WTC11 (cell line): ENCODE data around the gene CPSF4. TPM values are rescaled to one million over a fixed set of nuclear protein-coding genes. Genes with fewer than 3 reads are reported as not detected.

Source experiments
- FOXJ3 ChIP-seq: sonication (generic); formaldehyde crosslinking; IDR thresholded peaks from 2 replicates; pipeline ENCODE4 v1.9.0; 2021; ENCODE audit warnings: missing genetic modification reagents, mild to moderate bottlenecking, borderline replicate concordance
- FOXP1 ChIP-seq: sonication (generic); formaldehyde crosslinking; IDR thresholded peaks from 2 replicates; pipeline ENCODE4 v1.8.0; 2022; ENCODE audit warnings: missing genetic modification reagents, mild to moderate bottlenecking, moderate library complexity, borderline replicate concordance
- JUN ChIP-seq: sonication (generic); formaldehyde crosslinking; IDR thresholded peaks from 2 replicates; pipeline ENCODE4 v1.8.0; 2023; ENCODE audit warnings: mild to moderate bottlenecking, missing genetic modification reagents
- KAT7 ChIP-seq: sonication (generic); formaldehyde crosslinking; IDR thresholded peaks from 2 replicates; pipeline ENCODE4 v1.8.1; 2023; ENCODE audit warnings: missing genetic modification reagents, mild to moderate bottlenecking, borderline replicate concordance
- MYBL2 ChIP-seq: sonication (generic); formaldehyde crosslinking; IDR thresholded peaks from 2 replicates; pipeline ENCODE4 v1.8.1; 2023; ENCODE audit warnings: mild to moderate bottlenecking, moderate library complexity, missing genetic modification reagents
- RELA ChIP-seq: sonication (generic); formaldehyde crosslinking; IDR thresholded peaks from 2 replicates; pipeline ENCODE4 v1.8.1; 2022; ENCODE audit warnings: missing genetic modification reagents, mild to moderate bottlenecking, borderline replicate concordance
- SMAD3 ChIP-seq: sonication (generic); formaldehyde crosslinking; IDR thresholded peaks from 2 replicates; pipeline ENCODE4 v1.8.0; 2022; ENCODE audit warnings: missing genetic modification reagents, mild to moderate bottlenecking, borderline replicate concordance
- SMAD4 ChIP-seq: sonication (generic); formaldehyde crosslinking; IDR thresholded peaks from 2 replicates; pipeline ENCODE4 v1.8.0; 2022; ENCODE audit warnings: mild to moderate bottlenecking, missing genetic modification reagents
- SOX15 ChIP-seq: fragments of 250-450 bp; sonication (Bioruptor Pico); IDR thresholded peaks from 2 replicates; pipeline ENCODE4 v1.9.0; 2021; ENCODE audit warnings: mild to moderate bottlenecking
- TEAD4 ChIP-seq: sonication (generic); formaldehyde crosslinking; IDR thresholded peaks from 2 replicates; pipeline ENCODE4 v1.8.0; 2022; ENCODE audit warnings: mild to moderate bottlenecking, missing genetic modification reagents
- ZNF396 ChIP-seq: fragments of 250-450 bp; sonication (Bioruptor Pico); IDR thresholded peaks from 2 replicates; pipeline ENCODE4 v1.8.0; 2021; ENCODE audit warnings: mild to moderate bottlenecking, moderate library complexity, borderline replicate concordance
- ZNF416 ChIP-seq: fragments of 250-450 bp; sonication (Bioruptor Pico); IDR thresholded peaks from 2 replicates; pipeline ENCODE4 v1.9.0; 2021; ENCODE audit warnings: mild to moderate bottlenecking, inconsistent platforms
- total RNA-seq: library from RNA; stranded (reverse); gene quantifications from 3 replicates; pipeline ENCODE4 v1.2.3, GENCODE V29; 2021
- TF ChIP-seq, protein P1 (sequence below): sonication (generic); formaldehyde crosslinking; IDR thresholded peaks from 2 replicates; pipeline ENCODE4 v1.8.0; 2023; ENCODE audit warnings: mild to moderate bottlenecking, missing genetic modification reagents
- TF ChIP-seq, protein P2 (sequence below): sonication (generic); formaldehyde crosslinking; IDR thresholded peaks from 2 replicates; pipeline ENCODE4 v1.8.1; 2023; ENCODE audit warnings: mild to moderate bottlenecking, missing genetic modification reagents
- TF ChIP-seq, protein P3 (sequence below): sonication (generic); formaldehyde crosslinking; IDR thresholded peaks from 2 replicates; pipeline ENCODE4 v1.8.0; 2023; ENCODE audit warnings: missing genetic modification reagents
- TF ChIP-seq, protein P4 (sequence below): fragments of 250-450 bp; sonication (Bioruptor Pico); IDR thresholded peaks from 2 replicates; pipeline ENCODE4 v1.9.0; 2021; ENCODE audit warnings: mild to moderate bottlenecking
- TF ChIP-seq, protein P5 (sequence below): sonication (generic); formaldehyde crosslinking; IDR thresholded peaks from 2 replicates; pipeline ENCODE4 v1.8.0; 2022; ENCODE audit warnings: mild to moderate bottlenecking, missing genetic modification reagents
- TF ChIP-seq, protein P6 (sequence below): sonication (generic); formaldehyde crosslinking; IDR thresholded peaks from 2 replicates; pipeline ENCODE4 v1.8.1; 2022; ENCODE audit warnings: low read depth, mild to moderate bottlenecking, moderate library complexity, missing genetic modification reagents, borderline replicate concordance
- TF ChIP-seq, protein P7 (sequence below): sonication (generic); formaldehyde crosslinking; IDR thresholded peaks from 2 replicates; pipeline ENCODE4 v1.8.0; 2022; ENCODE audit warnings: missing genetic modification reagents
- TF ChIP-seq, protein P8 (sequence below): sonication (generic); formaldehyde crosslinking; IDR thresholded peaks from 2 replicates; pipeline ENCODE4 v1.8.1; 2023; ENCODE audit warnings: mild to moderate bottlenecking, moderate library complexity, missing genetic modification reagents

CPSF4 gene
- total RNA-seq, 1 experiment from 2014 or later, result 109 TPM

DNA sequence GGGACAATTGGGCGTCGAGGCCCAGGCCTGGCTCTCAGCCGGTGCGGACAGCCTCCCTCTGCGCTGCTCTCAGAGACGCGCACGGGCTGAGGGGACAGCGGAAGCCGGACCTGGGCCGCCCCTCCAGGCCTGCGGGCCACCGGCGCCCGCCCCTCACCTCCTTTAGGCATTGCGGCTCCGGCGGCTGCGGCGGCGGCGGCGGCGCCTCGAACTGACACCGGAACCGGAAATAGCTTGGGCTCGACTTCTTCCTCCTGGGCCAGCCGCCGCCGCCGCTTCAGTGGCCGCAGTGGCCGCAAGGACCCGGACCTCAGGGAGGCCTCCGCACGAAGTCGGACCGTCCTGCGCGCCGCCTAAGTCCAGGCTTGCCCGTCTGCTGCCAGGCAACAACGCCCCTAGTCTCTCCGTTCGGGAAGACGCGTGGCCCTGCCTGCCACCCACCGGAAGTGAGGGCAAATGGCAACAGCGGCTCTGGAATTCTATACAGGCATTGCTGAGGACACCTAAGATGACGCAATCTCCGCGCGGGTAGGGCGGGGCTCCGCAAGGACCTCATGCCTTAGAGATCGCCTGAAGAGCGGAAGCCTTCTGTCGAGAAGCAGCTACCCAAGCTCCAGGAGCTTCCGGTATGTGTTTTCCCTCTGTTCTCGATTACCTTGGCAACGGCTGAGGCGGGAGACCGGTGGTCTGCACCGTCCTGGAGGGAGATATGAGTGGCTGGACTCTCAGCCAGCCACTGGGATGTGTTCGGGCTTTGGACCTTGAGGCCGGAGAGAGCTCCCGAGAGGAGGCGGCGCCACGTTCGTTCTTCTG, 30.2 kb upstream of the CPSF4 start, which contains the start of the genes BUD31 and PDAP1 (continued):
- TF ChIP-seq, protein P1, sequence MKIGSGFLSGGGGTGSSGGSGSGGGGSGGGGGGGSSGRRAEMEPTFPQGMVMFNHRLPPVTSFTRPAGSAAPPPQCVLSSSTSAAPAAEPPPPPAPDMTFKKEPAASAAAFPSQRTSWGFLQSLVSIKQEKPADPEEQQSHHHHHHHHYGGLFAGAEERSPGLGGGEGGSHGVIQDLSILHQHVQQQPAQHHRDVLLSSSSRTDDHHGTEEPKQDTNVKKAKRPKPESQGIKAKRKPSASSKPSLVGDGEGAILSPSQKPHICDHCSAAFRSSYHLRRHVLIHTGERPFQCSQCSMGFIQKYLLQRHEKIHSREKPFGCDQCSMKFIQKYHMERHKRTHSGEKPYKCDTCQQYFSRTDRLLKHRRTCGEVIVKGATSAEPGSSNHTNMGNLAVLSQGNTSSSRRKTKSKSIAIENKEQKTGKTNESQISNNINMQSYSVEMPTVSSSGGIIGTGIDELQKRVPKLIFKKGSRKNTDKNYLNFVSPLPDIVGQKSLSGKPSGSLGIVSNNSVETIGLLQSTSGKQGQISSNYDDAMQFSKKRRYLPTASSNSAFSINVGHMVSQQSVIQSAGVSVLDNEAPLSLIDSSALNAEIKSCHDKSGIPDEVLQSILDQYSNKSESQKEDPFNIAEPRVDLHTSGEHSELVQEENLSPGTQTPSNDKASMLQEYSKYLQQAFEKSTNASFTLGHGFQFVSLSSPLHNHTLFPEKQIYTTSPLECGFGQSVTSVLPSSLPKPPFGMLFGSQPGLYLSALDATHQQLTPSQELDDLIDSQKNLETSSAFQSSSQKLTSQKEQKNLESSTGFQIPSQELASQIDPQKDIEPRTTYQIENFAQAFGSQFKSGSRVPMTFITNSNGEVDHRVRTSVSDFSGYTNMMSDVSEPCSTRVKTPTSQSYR (CRISPR knock-in tag), result peak; percentile 66; the same call in 1 of the 2 replicates
- TF ChIP-seq, protein P2, sequence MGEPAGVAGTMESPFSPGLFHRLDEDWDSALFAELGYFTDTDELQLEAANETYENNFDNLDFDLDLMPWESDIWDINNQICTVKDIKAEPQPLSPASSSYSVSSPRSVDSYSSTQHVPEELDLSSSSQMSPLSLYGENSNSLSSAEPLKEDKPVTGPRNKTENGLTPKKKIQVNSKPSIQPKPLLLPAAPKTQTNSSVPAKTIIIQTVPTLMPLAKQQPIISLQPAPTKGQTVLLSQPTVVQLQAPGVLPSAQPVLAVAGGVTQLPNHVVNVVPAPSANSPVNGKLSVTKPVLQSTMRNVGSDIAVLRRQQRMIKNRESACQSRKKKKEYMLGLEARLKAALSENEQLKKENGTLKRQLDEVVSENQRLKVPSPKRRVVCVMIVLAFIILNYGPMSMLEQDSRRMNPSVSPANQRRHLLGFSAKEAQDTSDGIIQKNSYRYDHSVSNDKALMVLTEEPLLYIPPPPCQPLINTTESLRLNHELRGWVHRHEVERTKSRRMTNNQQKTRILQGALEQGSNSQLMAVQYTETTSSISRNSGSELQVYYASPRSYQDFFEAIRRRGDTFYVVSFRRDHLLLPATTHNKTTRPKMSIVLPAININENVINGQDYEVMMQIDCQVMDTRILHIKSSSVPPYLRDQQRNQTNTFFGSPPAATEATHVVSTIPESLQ (CRISPR knock-in tag), result no peak
- TF ChIP-seq SOX15 (CRISPR knock-in tag) (no peak), KAT7 (CRISPR knock-in tag) (no peak), FOXP1 (CRISPR knock-in tag) (peak; percentile 75; the same call in 1 of the 2 replicates), ZNF396 (no peak), SMAD3 (CRISPR knock-in tag) (no peak), ZNF416 (CRISPR knock-in tag) (no peak), RELA (0 out of 2 replicates have a peak, but pooled peaks have one; percentile 36), FOXJ3 (CRISPR knock-in tag) (no peak), TEAD4 (no peak), MYBL2 (CRISPR knock-in tag) (peak; percentile 69; the same call in 1 of the 2 replicates), JUN (CRISPR knock-in tag) (no peak), SMAD4 (CRISPR knock-in tag) (no peak)
- TF ChIP-seq, protein P3, sequence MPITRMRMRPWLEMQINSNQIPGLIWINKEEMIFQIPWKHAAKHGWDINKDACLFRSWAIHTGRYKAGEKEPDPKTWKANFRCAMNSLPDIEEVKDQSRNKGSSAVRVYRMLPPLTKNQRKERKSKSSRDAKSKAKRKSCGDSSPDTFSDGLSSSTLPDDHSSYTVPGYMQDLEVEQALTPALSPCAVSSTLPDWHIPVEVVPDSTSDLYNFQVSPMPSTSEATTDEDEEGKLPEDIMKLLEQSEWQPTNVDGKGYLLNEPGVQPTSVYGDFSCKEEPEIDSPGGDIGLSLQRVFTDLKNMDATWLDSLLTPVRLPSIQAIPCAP, result no peak
- TF ChIP-seq, protein P4, sequence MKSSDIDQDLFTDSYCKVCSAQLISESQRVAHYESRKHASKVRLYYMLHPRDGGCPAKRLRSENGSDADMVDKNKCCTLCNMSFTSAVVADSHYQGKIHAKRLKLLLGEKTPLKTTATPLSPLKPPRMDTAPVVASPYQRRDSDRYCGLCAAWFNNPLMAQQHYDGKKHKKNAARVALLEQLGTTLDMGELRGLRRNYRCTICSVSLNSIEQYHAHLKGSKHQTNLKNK (CRISPR knock-in tag), result no peak
- TF ChIP-seq, protein P5, sequence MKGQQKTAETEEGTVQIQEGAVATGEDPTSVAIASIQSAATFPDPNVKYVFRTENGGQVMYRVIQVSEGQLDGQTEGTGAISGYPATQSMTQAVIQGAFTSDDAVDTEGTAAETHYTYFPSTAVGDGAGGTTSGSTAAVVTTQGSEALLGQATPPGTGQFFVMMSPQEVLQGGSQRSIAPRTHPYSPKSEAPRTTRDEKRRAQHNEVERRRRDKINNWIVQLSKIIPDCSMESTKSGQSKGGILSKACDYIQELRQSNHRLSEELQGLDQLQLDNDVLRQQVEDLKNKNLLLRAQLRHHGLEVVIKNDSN (CRISPR knock-in tag), result 0 out of 2 replicates have a peak, but pooled peaks have one; percentile 16
- TF ChIP-seq, protein P6, sequence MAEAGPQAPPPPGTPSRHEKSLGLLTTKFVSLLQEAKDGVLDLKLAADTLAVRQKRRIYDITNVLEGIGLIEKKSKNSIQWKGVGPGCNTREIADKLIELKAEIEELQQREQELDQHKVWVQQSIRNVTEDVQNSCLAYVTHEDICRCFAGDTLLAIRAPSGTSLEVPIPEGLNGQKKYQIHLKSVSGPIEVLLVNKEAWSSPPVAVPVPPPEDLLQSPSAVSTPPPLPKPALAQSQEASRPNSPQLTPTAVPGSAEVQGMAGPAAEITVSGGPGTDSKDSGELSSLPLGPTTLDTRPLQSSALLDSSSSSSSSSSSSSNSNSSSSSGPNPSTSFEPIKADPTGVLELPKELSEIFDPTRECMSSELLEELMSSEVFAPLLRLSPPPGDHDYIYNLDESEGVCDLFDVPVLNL, result 0 out of 2 replicates have a peak, but pooled peaks have one; percentile 26
- TF ChIP-seq, protein P7, sequence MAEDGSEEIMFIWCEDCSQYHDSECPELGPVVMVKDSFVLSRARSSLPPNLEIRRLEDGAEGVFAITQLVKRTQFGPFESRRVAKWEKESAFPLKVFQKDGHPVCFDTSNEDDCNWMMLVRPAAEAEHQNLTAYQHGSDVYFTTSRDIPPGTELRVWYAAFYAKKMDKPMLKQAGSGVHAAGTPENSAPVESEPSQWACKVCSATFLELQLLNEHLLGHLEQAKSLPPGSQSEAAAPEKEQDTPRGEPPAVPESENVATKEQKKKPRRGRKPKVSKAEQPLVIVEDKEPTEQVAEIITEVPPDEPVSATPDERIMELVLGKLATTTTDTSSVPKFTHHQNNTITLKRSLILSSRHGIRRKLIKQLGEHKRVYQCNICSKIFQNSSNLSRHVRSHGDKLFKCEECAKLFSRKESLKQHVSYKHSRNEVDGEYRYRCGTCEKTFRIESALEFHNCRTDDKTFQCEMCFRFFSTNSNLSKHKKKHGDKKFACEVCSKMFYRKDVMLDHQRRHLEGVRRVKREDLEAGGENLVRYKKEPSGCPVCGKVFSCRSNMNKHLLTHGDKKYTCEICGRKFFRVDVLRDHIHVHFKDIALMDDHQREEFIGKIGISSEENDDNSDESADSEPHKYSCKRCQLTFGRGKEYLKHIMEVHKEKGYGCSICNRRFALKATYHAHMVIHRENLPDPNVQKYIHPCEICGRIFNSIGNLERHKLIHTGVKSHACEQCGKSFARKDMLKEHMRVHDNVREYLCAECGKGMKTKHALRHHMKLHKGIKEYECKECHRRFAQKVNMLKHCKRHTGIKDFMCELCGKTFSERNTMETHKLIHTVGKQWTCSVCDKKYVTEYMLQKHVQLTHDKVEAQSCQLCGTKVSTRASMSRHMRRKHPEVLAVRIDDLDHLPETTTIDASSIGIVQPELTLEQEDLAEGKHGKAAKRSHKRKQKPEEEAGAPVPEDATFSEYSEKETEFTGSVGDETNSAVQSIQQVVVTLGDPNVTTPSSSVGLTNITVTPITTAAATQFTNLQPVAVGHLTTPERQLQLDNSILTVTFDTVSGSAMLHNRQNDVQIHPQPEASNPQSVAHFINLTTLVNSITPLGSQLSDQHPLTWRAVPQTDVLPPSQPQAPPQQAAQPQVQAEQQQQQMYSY (CRISPR knock-in tag), result no peak
- TF ChIP-seq, protein P8, sequence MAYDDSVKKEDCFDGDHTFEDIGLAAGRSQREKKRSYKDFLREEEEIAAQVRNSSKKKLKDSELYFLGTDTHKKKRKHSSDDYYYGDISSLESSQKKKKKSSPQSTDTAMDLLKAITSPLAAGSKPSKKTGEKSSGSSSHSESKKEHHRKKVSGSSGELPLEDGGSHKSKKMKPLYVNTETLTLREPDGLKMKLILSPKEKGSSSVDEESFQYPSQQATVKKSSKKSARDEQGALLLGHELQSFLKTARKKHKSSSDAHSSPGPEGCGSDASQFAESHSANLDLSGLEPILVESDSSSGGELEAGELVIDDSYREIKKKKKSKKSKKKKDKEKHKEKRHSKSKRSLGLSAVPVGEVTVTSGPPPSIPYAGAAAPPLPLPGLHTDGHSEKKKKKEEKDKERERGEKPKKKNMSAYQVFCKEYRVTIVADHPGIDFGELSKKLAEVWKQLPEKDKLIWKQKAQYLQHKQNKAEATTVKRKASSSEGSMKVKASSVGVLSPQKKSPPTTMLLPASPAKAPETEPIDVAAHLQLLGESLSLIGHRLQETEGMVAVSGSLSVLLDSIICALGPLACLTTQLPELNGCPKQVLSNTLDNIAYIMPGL (CRISPR knock-in tag), result peak; percentile 44; the same call in 1 of the 2 replicates
